OCI-M1 (cell line): ENCODE measurements around the gene ST6GAL2.
A peak's percentile ranks its signal among the peaks of the same experiment; 100 is the strongest.

Experiments
- DNase-seq: peaks from one replicate; lab custom pipeline; 2025; lab: John Stamatoyannopoulos, UW

ST6GAL2 gene, protein sequence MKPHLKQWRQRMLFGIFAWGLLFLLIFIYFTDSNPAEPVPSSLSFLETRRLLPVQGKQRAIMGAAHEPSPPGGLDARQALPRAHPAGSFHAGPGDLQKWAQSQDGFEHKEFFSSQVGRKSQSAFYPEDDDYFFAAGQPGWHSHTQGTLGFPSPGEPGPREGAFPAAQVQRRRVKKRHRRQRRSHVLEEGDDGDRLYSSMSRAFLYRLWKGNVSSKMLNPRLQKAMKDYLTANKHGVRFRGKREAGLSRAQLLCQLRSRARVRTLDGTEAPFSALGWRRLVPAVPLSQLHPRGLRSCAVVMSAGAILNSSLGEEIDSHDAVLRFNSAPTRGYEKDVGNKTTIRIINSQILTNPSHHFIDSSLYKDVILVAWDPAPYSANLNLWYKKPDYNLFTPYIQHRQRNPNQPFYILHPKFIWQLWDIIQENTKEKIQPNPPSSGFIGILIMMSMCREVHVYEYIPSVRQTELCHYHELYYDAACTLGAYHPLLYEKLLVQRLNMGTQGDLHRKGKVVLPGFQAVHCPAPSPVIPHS

DNA sequence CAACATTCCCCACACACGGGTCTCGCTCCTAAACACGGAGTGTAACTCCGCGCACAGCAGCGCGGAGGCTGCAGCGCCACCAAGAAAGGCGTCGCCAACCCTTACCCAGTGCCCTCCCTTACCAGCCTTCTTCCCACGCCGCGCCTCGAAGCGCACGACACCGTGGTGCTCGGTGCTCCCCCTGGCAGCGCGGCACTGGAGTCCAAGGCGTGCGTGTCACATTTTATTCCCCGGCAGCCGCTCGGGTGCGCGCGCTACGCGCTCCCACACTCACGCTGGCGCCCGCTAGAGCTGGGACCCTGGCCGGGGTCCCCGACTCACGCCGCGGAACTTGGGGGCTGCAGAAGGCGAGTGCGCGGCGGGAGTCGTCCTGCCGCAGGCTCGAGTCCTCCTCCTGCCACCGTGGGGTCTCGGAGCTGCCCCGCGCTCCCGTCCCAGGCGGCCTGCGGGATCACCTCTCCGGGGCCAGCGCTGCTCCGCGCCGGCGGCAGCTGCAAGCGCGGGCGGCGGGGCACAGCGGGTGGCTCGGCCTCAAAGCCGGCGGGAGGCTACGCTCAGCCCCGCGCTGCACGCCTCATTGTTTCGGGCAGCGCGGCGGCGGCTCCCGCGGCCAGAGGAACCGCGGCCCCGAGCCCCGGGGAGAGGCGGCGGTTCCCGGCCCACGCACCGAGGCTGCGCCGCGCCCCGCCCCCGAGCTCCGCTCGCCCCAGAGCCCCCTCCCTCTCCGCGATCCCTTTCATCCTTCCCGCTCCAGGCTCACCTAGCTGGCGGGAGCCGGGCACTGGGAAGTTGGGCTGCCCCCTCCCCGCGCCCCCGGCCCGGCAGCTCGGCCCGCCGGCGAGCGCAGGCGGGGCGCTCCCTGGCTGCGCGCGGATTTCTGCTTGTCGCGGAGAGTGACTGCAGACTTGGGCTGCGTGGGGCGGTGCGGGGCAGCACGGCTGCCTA lies at the start of gene ST6GAL2:
ST6GAL2 (minus strand) TSS at position 197 of the 945 bp plus-strand sequence. CDS start 42,190 bp downstream, outside the sequence.
- DNase-seq: no peak

DNA sequence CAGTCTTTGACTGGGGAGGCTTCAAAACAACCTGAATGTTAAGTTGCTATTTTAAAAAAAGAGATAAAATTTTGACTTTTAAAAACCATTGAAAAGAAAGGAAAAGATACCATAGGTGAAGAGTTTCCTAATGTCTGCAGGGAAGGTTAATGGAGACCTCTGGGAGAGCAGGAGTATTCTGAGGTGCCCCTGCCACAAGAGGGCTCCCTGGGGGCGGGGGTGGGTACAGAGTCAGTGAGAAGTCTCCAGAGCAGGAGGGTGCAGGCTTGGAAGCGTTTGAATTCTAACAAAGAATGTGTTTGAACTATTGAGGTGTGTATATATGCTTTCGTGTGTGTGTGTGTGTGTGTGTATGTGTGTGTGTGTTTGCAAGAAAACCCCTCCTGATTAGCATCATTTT lies 46.7 kb upstream of the ST6GAL2 start:
- DNase-seq: no peak

DNA sequence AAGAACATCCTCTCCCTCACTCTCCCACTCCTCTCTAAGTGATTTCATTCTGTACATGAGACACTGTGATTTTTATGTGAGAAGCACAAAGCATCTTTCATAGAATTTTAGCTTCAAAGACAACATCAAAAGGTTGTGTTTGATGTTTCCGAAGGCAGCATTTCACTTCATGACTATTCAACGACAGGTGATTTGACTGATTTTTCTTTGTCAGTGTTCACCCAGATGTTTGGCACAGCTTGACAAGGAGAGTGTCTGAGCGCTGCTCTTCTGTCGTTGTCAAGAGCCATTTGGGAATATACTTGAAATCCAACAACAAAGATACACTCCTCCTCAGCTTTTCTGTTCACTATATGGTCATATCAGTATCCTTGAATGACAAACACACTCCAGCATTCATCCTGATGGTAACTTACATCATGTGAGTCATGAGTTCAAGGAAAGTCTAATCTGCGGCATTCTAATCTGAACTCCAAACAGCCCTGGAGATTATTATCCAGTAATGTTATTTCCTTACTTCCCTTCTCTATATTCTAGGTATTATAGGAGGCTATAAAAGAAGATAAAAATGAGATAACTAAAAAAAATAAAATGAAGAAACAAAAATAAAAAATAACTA lies 45.9 kb upstream of the ST6GAL2 start:
- no peak for DNase-seq

- peak; percentile 8 for DNase-seq
Measured at GRCh38 chr2:106921451-106921850, 35.5 kb upstream of the ST6GAL2 start.

DNA sequence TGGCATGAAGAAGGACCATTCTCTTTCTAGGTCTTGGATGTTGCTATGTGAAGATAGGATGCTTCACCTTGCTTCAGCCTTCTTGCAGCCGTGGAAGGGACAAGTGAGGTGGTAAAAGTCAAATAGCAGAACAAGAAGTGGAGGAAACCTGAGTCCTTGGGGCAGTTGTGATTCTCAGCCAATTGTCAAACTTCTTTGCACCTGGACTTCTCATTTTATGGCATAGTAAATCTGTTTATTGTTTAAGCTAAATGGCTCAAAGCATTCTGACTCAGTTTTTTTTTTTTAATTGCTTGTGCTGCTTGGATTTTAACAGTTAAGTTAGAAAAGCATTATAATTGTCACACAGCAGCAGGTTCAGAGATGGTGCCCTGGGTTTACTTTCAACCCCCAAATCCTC lies 33.0 kb upstream of the ST6GAL2 start:
- no peak for DNase-seq

- no peak for DNase-seq
Measured at GRCh38 chr2:106904242-106904641, 18.3 kb upstream of the ST6GAL2 start.

DNA sequence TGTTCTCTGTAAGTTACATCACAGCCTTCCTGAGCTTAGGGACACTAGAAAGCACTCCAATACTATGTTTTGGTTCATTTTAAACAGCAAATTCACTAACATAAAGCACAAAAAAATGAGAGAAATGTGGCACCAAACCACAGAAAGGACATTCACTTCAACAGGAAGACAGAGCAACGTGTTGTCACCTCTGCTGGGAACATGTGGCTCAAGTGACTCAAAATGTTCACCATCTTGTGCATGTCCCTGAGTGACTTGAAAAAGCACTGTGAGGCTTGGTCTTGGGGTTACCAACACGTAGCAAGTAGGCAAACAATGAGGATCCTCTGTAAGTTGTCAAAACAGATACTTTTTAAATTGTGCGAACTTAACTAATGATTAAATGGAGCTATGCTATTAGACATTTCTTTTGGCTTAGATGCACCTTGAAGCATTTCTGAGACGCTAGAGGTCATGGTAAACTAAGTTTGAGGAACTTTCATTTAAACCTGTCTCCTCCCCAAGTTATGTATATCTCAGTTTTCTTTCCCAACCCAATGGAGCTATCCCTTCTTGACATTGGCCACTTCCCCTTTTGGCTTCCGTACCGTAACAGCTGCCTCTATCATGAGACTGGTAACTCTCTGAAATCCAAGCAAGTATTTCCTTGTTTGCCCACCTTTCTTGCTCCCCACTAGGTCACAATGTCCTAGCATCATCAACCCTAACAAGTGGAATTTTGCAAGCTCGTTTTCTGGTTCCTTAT lies 14.0 kb upstream of the ST6GAL2 start:
- peak; percentile 31 for DNase-seq

DNA sequence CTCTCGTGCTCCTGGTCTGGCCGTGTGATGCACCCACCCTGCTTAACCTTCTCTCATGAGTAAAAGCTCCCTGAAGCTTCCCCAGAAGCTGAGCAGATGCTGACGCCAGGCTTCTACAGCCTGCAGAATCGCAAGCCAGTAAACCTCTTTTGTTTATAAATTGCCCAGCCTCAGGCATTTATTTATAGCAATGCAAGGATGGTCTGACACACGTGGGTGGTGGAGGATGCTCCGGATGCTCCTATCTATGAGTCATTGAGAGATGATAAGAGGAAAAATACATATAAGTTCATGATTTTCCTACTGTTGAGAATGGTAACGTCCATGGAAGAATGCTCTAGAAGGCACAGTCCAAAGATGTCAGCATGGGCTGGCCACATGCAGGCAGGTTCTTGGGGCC lies 8.6 kb upstream of the ST6GAL2 start:
- no peak for DNase-seq

DNA sequence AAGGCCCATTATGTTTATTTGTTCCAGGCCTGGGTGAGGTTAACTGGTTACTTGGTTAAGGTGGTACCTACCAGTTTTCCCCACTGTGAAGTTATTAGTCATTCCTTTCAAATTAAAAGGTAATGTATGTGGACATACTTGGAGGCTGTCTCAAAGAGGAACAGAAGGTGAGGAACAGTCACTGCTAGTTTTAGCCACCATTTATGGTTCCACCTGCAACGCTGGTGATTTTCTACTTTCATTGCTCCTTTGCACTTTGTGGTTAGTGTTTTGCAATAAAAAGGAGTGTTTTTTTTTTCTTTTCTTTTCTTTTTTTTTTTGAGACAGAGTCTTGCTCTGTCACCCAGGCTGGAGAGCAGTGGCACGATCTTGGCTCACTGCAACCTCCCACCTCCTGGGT lies 6.1 kb upstream of the ST6GAL2 start:
- DNase-seq: no peak

DNA sequence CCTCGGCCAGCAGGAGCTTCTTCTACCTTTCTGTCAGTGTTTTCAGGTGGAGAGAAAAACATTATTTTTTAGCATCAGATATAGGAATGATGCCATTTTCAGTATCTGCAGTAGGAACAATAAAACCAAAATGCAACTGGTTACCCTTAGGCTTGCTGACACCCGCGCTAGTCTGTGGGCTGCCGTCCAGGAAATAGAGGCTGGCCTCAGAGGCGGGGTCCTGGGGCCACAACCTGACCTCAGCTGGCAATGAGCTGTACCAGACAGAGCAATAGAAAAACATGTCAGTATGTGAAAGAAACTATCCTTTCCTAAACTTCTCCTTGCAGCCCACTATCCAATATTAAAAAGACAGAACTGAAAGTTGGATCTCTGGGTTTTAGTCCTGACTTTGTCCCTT lies 4.6 kb upstream of the ST6GAL2 start:
- DNase-seq: no peak

GRCh38 chr2:106886916-106887758 lies 1.2 kb upstream of the ST6GAL2 start:
- DNase-seq: no peak

DNA sequence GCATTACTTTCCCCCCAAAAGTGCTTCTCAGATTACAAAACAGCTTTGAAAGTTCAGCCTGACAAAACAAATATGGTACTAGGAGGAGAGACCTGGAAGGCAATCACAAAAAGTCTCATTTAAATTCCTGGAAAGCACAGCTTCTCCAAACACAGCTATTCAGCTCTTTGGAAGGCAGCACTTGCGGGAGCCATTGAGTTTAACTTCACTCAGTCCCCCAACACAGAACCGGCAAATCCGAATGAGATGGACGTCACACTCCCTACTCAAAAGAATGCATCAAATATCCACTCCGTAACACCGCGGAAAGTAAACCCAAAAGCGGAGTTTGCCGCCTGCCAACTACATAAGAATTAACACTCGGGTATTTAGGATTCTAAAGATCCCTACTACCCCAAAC lies 638 bp downstream of the ST6GAL2 start:
- DNase-seq: no peak

GRCh38 chr2:106882673-106883072 lies 3.3 kb downstream of the ST6GAL2 start:
- DNase-seq: no peak

GRCh38 chr2:106878206-106878605 lies 7.8 kb downstream of the ST6GAL2 start:
- DNase-seq: no peak

DNA sequence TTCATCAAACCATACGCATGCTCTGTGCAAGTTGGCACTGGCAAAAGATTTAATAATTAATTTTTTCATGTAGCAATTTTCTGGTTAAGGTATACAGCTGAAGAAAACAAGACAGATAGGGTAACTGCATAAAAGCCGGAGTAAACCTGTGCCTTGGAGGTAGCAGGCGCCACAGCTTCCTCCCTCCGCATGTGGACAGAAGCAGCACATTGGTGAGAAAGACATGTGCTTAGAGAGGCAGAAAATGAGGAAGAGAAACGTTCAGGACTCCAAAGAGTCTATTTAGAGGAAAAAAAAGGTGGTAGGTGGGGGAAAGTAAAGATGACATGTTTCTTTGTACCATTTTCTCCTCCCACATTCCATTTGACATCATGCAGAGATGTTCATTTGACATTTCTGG lies 9.3 kb downstream of the ST6GAL2 start:
- DNase-seq: no peak

GRCh38 chr2:106869512-106870275 lies 16.3 kb downstream of the ST6GAL2 start:
- DNase-seq: no peak

- no peak for DNase-seq
Measured at GRCh38 chr2:106868275-106868674, 17.7 kb downstream of the ST6GAL2 start.

GRCh38 chr2:106867196-106867953 lies 18.6 kb downstream of the ST6GAL2 start:
- no peak for DNase-seq

DNA sequence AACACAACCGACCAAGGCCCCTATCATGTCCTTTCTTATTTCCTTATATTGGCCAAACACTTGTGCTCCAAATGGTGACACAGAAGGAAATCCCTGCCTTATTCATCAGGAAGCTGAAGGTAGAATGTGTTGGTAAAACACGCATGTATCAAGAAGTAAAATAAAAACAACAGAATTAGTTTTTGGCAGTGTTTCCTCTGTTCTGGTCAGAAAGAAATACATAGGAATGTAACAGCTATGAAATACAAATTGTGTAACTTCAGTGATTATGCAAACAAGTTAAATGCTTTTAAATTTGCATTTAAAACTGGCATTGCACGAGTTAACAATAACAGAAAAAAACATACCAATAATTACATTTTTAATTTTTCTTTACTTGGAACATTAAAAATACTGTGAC lies 19.3 kb downstream of the ST6GAL2 start:
- DNase-seq: no peak
